Lung (tissue), 12 donors: ENCODE measurements around the gene ANKS1B. TPM values are rescaled to one million over a fixed set of nuclear protein-coding genes. Genes with fewer than 3 reads are reported as not detected.

Source experiments
- ATAC-seq: fragments of 200-7000 bp; cut with Tn5 transposase; one replicate; pipeline ENCODE4 v1.9.1; 2020; ENCODE audit warnings: moderate number of reproducible peaks; ENCODE audit not compliant: insufficient read depth, low FRiP score
- DNase-seq, 3 donors: peaks; one replicate each; pipeline ENCODE4 v3.0.0-alpha.2; 2013 to 2017
- H3K27ac ChIP-seq, 2 donors: one replicate each; pipeline ENCODE4 v1.5.1; 2013; ENCODE audit warnings: mild to moderate bottlenecking in 2 of 2, moderate library complexity in 2 of 2, control low read depth in 1 of 2, inconsistent platforms in 1 of 2, low read depth in 1 of 2, low read length in 1 of 2
- H3K27me3 ChIP-seq, 3 donors: one replicate each; pipeline ENCODE4 v1.5.1; 2013; ENCODE audit warnings: low read length in 2 of 3; ENCODE audit not compliant: control insufficient read depth in 3 of 3, insufficient read depth in 3 of 3
- H3K36me3 ChIP-seq, 4 donors: one replicate each; pipeline ENCODE4 v1.5.1; 2013; ENCODE audit warnings: low read length in 4 of 4, mild to moderate bottlenecking in 1 of 4, moderate library complexity in 1 of 4; ENCODE audit not compliant: control insufficient read depth in 4 of 4, insufficient read depth in 4 of 4
- H3K4me1 ChIP-seq, 5 donors: one replicate each; pipeline ENCODE4 v1.5.1; 2013; ENCODE audit warnings: low read length in 5 of 5, mild to moderate bottlenecking in 2 of 5, moderate library complexity in 1 of 5; ENCODE audit not compliant: control insufficient read depth in 5 of 5, insufficient read depth in 5 of 5
- H3K4me3 ChIP-seq: one replicate; pipeline ENCODE4 v1.5.1; 2013; ENCODE audit warnings: mild to moderate bottlenecking, control low read depth, moderate library complexity
- H3K9ac ChIP-seq, 2 donors: one replicate each; pipeline ENCODE4 v1.5.1; 2013; ENCODE audit warnings: low read length in 2 of 2, control low read depth in 1 of 2; ENCODE audit not compliant: insufficient read depth in 1 of 2
- H3K9me3 ChIP-seq, 4 donors: one replicate each; pipeline ENCODE4 v1.5.1; 2013; ENCODE audit warnings: low read length in 3 of 4, mild to moderate bottlenecking in 1 of 4, moderate library complexity in 1 of 4; ENCODE audit not compliant: control insufficient read depth in 4 of 4, insufficient read depth in 3 of 4
- CTCF ChIP-seq: IDR thresholded peaks from 2 replicates; pipeline ENCODE4 v1.5.1; 2012; ENCODE audit warnings: mild to moderate bottlenecking; ENCODE audit errors: control extremely low read depth, extremely low read depth
- WGBS, 2 donors: extraction: QIAGEN DNeasy Blood & Tissue Kit; methylation state at CpG; one replicate each; pipeline ENCODE4 v1.1.7; 2013; 5-methylcytosine and 5-hydroxymethylcytosine counted together
- polyA plus RNA-seq, 2 donors: library from polyadenylated mRNA; stranded (reverse); fragments of 200-250 nt; gene quantifications; one replicate each; pipeline ENCODE4 v1.2.1, GENCODE V29; 2013
- total RNA-seq, 2 donors: library from RNA; depleted of rRNA in 1 of 2; stranded (reverse); fragments of >200 nt in 1 of 2; gene quantifications; one replicate each; pipeline ENCODE4 v1.2.1, GENCODE V29; 2014 to 2021
- donor health status: control.
- donor health status: control.
- donor health status: Bipolar disorder and iron deficiency.
- donor health status: healthy.
- donor health status: DM: yes; HTN: yes; CAD: no.

The ANKS1B gene
- total and polyA plus RNA-seq, 4 donors, result 0.32 to 10.3 (median 3.7) TPM

GRCh38 chr12:98730412-98730811 is 1254.3 kb downstream of the ANKS1B start:
- peaks cover 15 to 29% (median 24%) of the 10 kb centered on the region in 4 donors for H3K36me3 ChIP-seq
- H3K9me3 ChIP-seq, result peaks cover 0 to under 1% (median 0%) of the 10 kb centered on the region in 4 donors
- no peak for ATAC-seq
- no peak for TF ChIP-seq CTCF
- no peak overlapping the region for H3K9ac ChIP-seq
- H3K27me3 ChIP-seq, result no peaks in the 10 kb centered on the region
- peak in 2 of 3 donors; percentile 92 to 93 for DNase-seq
- no peak overlapping the region for H3K4me3 ChIP-seq
- H3K4me1 ChIP-seq, result peaks cover 0 to 22% (median 4%) of the 10 kb centered on the region in 5 donors
- H3K27ac ChIP-seq, result no peak overlapping the region

- 91 to 95% methylated on average over 5 of the region's 5 CpGs for WGBS, 2 donors
- Histone ChIP-seq H3K27ac (no peak overlapping the region), H3K9ac (no peak overlapping the region), H3K4me1 (peaks cover 0 to 33% (median 4%) of the 10 kb centered on the region in 5 donors), H3K27me3 (no peaks in the 10 kb centered on the region), H3K36me3 (peaks cover 22 to 38% (median 25%) of the 10 kb centered on the region in 4 donors), H3K4me3 (no peak overlapping the region), H3K9me3 (peaks cover 0 to 1% (median 0%) of the 10 kb centered on the region in 4 donors)
- DNase-seq, result no peak
- no peak for ATAC-seq
- no peak for TF ChIP-seq CTCF
Measured at GRCh38 chr12:98727196-98727595, 1257.5 kb downstream of the ANKS1B start.

- peaks cover 0 to 1% (median 0%) of the 10 kb centered on the region in 4 donors for H3K9me3 ChIP-seq
- WGBS, 2 donors, result 69 to 81% methylated on average over 5 of the region's 5 CpGs
- peak; percentile 80 to 87 (median 81) for DNase-seq
- H3K27me3 ChIP-seq, result no peaks in the 10 kb centered on the region
- TF ChIP-seq CTCF, result no peak
- H3K36me3 ChIP-seq, result peaks cover 16 to 37% (median 26%) of the 10 kb centered on the region in 4 donors
- no peak overlapping the region for H3K9ac ChIP-seq
- no peak overlapping the region for H3K4me3 ChIP-seq
- H3K4me1 ChIP-seq, result peaks cover 0 to 24% (median 4%) of the 10 kb centered on the region in 5 donors
- ATAC-seq, result no peak
- no peak overlapping the region for H3K27ac ChIP-seq
Measured at GRCh38 chr12:98725476-98726247, 1259.1 kb downstream of the ANKS1B start.
